Loucy (cell line): Measurements from ENCODE around the gene TOM1L2.

Experiments
- H2AFZ ChIP-seq: fragments of 200-600 bp; sonication (generic); 2 replicates; pipeline ENCODE4 v1.6.0; 2016; ENCODE audit warnings: antibody characterized with exemption, mild to moderate bottlenecking, low read length, moderate library complexity
- H3F3A ChIP-seq: fragments of 200-600 bp; 2 replicates; pipeline ENCODE4 v1.6.0; 2016; ENCODE audit warnings: antibody characterized with exemption, low read depth, mild to moderate bottlenecking
- H3K27me3 ChIP-seq: fragments of 200-600 bp; sonication (generic); 2 replicates; pipeline ENCODE4 v1.6.1; 2014; ENCODE audit warnings: low read length, mild to moderate bottlenecking; ENCODE audit not compliant: insufficient read depth, poor library complexity, severe bottlenecking
- H3K36me3 ChIP-seq: fragments of 200-600 bp; sonication (generic); 2 replicates; pipeline ENCODE4 v1.6.1; 2016; ENCODE audit warnings: low read length; ENCODE audit not compliant: insufficient read depth
- H3K4me1 ChIP-seq: fragments of 200-600 bp; sonication (generic); 2 replicates; pipeline ENCODE4 v1.5.1; 2014; ENCODE audit warnings: low read length, mild to moderate bottlenecking; ENCODE audit not compliant: insufficient read depth, poor library complexity, severe bottlenecking
- H3K4me2 ChIP-seq: fragments of 200-600 bp; sonication (generic); 2 replicates; pipeline ENCODE4 v1.6.0; 2014; ENCODE audit warnings: antibody characterized with exemption, low read length, low read depth, mild to moderate bottlenecking; ENCODE audit not compliant: poor library complexity, severe bottlenecking
- H3K4me3 ChIP-seq: fragments of 200-600 bp; sonication (generic); 2 replicates; pipeline ENCODE4 v1.5.1; 2014; ENCODE audit warnings: low read length, mild to moderate bottlenecking, mixed read lengths; ENCODE audit not compliant: poor library complexity, severe bottlenecking
- H3K79me2 ChIP-seq: fragments of 200-600 bp; sonication (generic); 2 replicates; pipeline ENCODE4 v1.6.1; 2014; ENCODE audit warnings: low read length; ENCODE audit not compliant: insufficient read depth
- H3K9ac ChIP-seq: fragments of 200-600 bp; sonication (generic); 2 replicates; pipeline ENCODE4 v1.6.0; 2014; ENCODE audit warnings: mild to moderate bottlenecking, low read depth, low read length, moderate library complexity; ENCODE audit not compliant: poor library complexity, severe bottlenecking
- H3K9me2 ChIP-seq: fragments of 200-600 bp; sonication (generic); replicated peaks from 2 replicates; pipeline ENCODE4 v1.6.1; 2016; ENCODE audit warnings: low read depth, low read length, mixed read lengths
- H3K9me3 ChIP-seq: fragments of 200-600 bp; sonication (generic); 2 replicates; pipeline ENCODE4 v1.6.1; 2014; ENCODE audit warnings: mild to moderate bottlenecking, antibody characterized with exemption, low read length, low read depth; ENCODE audit not compliant: insufficient read depth
- H4K20me1 ChIP-seq: fragments of 200-600 bp; sonication (generic); 2 replicates; pipeline ENCODE4 v1.6.0; 2014; ENCODE audit warnings: antibody characterized with exemption, low read length, mild to moderate bottlenecking; ENCODE audit not compliant: insufficient read depth, poor library complexity, severe bottlenecking
- CTCF ChIP-seq: fragments of 200-600 bp; sonication (generic); conservative IDR thresholded peaks from 2 replicates; pipeline ENCODE4 v1.5.1; 2014; ENCODE audit warnings: mild to moderate bottlenecking, antibody characterized with exemption, low read length
- EZH2phosphoT487 ChIP-seq: fragments of 200-600 bp; IDR thresholded peaks from 2 replicates; pipeline ENCODE4 v1.6.1; 2018; ENCODE audit warnings: antibody characterized with exemption, mild to moderate bottlenecking, moderate library complexity, borderline replicate concordance

TOM1L2 gene

DNA sequence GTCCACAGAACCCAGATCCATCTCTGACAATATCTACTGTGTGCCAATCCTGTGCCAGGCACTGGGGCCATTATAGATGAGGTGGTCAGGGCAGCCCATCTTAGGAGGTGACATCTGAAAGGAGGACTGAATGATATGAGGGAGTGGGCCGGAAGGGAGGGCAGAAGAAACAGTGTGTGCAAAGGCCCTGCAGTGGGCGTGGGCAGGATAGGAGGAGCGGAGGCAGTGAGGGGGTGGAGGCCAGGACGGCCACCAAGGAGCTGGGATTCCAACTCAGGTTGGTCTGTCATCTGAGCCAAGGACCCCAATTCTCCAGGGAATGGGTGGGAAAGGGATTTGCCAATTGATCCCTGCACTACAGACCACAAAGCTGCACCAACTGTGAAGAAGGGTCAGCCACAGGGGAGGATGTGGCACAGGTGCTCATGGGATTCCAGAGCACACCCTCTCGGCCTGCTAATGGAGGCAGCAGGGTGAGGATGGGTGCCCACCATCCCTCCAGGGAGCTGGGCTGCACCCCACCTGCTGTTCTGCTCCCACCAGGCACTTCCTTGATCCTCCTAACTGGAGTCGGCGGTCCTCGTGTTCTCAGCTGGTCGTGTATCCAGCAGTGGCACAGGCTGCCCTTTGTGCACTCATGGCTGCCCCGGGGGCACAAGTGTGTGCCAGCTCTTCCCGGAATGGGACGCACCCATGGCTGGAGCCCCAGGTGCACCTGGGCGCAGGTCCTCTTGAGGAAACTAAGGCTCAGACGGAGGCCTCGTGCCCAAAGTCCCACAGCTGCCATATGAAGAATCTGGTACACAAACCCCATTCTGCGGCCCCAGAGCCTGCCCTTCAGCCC, 145.0 kb downstream of the TOM1L2 start:
- Histone ChIP-seq H3K27me3 (no peaks in the 10 kb centered on the region), H3K9me3 (no peaks in the 10 kb centered on the region), H3K36me3 (no peaks in the 10 kb centered on the region), H3K4me2 (peak overlapping the region; percentile 92), H3K79me2 (peaks cover 19% of the 10 kb centered on the region), H3K9me2 (no peaks in the 10 kb centered on the region), H3K4me1 (peaks cover 47% of the 10 kb centered on the region), H3F3A (peaks cover 6% of the 10 kb centered on the region), H3K9ac (peak overlapping the region; percentile 65), H2AFZ (no peak overlapping the region), H4K20me1 (peaks cover 5% of the 10 kb centered on the region), H3K4me3 (peak overlapping the region; percentile 65)
- TF ChIP-seq EZH2phosphoT487 (no peak), CTCF (no peak)

- peaks cover 6% of the 10 kb centered on the region for H3F3A ChIP-seq
- H3K9me2 ChIP-seq, result no peaks in the 10 kb centered on the region
- peak overlapping the region; percentile 92 for H3K4me2 ChIP-seq
- H3K9ac ChIP-seq, result peak overlapping the region; percentile 65
- H3K9me3 ChIP-seq, result no peaks in the 10 kb centered on the region
- H3K36me3 ChIP-seq, result no peaks in the 10 kb centered on the region
- H3K4me3 ChIP-seq, result peak overlapping the region; percentile 65
- no peaks in the 10 kb centered on the region for H3K27me3 ChIP-seq
- no peak overlapping the region for H2AFZ ChIP-seq
- peaks cover 27% of the 10 kb centered on the region for H3K79me2 ChIP-seq
- TF ChIP-seq CTCF (no peak), EZH2phosphoT487 (no peak)
- H3K4me1 ChIP-seq, result peaks cover 55% of the 10 kb centered on the region
- H4K20me1 ChIP-seq, result peaks cover 14% of the 10 kb centered on the region
These were observed 145.9 kb downstream of the TOM1L2 start for GRCh38 chr17:17826342-17826713.

- peak overlapping the region; percentile 74 for H3K9ac ChIP-seq
- no peaks in the 10 kb centered on the region for H3K9me3 ChIP-seq
- H3K79me2 ChIP-seq, result peaks cover 41% of the 10 kb centered on the region
- peaks cover 23% of the 10 kb centered on the region for H4K20me1 ChIP-seq
- peak overlapping the region; percentile 92 for H3K4me2 ChIP-seq
- H3K36me3 ChIP-seq, result no peaks in the 10 kb centered on the region
- H3K27me3 ChIP-seq, result no peaks in the 10 kb centered on the region
- H3K9me2 ChIP-seq, result no peaks in the 10 kb centered on the region
- no peak overlapping the region for H2AFZ ChIP-seq
- H3K4me1 ChIP-seq, result peaks cover 69% of the 10 kb centered on the region
- TF ChIP-seq CTCF, result no peak
- H3F3A ChIP-seq, result peaks cover 6% of the 10 kb centered on the region
- H3K4me3 ChIP-seq, result peak overlapping the region; percentile 65
These were observed 147.2 kb downstream of the TOM1L2 start for GRCh38 chr17:17824783-17825614.
